ENCODE measurements around the gene GFPT2. TPM values are rescaled to one million over a fixed set of nuclear protein-coding genes. Genes with fewer than 3 reads are reported as not detected.

Gene GFPT2
- total RNA-seq, 2 donors from 2014 or later, result 75.4 to 83.3 TPM

DNA sequence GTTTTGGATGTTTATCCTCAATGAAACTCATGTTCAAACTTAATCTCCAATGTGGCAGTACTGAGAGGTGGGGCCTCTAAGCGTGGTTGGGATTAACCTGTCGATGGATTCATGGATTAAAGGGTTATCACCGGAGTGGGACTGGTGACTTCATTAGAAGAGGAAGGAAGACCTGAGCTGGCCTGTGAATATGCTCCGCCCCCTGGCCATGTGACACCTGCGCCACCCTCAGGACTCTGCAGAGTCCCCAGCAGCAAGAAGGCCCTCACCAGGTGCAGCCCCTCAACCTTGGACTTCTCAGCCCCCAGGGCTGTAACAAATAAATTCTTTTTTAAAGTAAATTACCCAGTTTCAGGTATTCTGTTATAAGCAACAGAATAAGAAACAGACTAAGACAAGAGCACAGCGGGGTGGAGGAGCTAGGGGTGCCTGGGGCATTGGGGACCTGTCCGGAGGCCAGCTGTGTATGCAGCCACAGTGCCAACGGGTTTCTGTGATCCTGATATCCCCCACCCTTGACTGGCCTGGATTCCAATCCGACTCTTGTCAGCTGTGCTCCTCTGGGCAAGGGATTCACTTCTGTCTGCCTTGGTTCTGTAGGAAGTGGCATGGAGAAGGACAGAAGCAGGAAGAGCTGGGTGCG lies 58.1 kb downstream of the GFPT2 start:
- intact Hi-C loops (cut with DNase I), result loop anchor here (2.0 to 10.0 kb wide), 2 partner anchors 176 to 180 kb away; no protein-coding TSS in a partner anchor
- no peak for DNase-seq (ENCODE audit: low spot score)

DNA sequence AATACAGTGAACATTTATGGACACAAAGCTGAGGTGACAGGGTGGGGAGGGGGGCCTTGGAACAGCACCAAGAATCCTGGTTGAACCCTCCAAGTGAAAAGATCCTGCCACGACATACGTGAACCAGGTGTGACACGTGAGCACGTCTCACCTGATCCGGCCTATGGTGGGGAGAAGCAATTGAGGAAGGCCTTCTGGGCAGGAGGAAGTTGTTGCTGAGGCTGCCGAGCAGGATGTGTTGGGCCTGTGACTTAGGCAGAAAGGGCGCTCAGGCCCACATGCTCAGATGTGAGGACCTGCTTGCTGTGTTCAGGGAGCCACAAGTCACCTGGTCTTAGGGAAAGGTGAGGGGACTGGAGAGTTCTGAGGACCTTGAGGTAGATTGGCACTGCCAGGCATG lies 58.7 kb downstream of the GFPT2 start:
- intact Hi-C loops (cut with DNase I), result loop anchor here (2.0 to 10.0 kb wide), 2 partner anchors 176 to 180 kb away; no protein-coding TSS in a partner anchor
- DNase-seq (ENCODE audit: low spot score), result no peak

DNA sequence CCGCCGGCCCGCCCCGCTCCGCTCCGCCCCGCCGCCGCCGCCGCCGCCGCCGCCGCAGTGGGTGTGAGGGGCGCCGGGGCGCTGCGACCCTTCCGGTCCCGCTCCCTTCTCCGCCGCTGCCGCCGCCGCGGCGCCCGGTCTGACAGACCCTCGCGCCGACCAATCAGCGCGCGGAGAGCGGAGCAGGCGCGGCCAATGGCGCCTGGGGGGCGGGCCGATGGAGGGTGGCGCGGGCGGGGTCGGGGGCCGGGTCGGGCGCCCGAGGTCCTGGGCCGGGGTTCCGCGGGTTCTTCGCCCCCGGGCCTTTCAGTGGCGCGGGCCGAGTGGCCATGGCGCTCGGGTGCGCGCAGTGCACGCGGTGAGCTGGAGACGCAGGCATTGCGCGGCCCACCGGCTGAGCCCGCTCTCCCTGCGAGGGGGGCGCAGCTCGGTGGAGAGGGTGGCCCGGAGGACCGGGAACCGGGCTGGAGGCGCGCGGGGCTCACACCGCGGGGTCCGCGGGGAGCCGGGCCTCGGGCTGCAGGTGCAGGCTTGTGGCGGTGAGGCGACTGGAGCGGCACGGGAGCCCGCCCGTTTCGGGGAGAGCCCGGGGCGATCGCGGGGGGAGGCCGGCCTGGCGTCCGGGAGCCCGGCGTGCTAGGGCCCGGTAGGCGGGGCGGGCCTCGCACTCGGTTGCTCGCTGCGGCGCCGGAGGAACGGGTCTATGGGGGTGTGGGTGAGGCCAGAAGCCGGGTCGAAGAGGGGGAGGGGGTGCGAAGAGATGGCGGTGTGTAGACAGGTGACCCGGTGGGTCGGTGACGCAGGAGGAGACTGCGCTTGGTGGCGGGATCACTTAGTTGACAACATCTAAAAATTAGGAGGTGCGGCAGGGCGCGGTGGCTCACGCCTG lies 60.9 kb downstream of the GFPT2 start, which contains the start of gene MAPK9:
MAPK9 (minus strand) TSS at position 141 of the 889 bp plus-strand sequence. CDS start 11,522 bp downstream, outside the sequence.
- peak; percentile 92 for DNase-seq (ENCODE audit: low spot score)
- intact Hi-C loops (cut with DNase I), result loop anchor here in 1 of 2 donors (10.0 kb wide), 1 partner anchor 183 kb away; no protein-coding TSS in a partner anchor

DNA sequence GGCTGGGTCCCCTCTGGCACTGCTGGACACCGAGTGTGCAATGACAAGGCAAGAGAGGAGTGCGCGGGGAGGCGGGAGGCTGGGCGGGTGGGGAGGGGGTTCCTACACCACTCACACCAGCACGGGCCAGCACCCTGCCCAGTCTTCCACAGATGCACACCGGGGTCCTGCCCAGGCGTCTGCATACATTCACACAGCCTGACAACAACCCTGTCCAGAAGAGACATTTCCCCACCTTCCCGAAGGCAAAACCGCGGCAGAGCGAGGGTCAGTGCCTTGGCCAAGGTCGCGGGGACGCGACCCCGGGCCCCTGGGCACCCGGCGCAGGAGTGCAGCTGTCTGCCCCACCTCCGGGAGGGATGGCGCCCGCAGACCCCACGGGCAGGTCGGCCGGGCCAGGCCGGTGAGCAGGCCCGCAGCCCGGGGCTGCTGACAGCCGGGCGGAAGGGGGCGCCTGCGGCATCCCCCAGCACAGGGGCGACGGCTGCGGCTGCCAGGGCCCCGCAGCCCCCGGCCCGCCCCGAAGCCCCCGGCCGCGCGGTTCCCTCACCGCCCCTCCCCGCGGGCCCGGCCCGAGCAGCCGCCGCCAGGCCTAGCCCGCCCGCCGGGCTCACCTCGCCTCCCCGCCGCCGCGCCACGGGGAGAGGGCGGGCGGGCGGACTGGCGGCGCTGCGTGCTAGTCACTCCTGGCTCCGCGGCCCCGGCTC lies 61.7 kb downstream of the GFPT2 start:
- no peak for DNase-seq (ENCODE audit: low spot score)
- intact Hi-C loops (cut with DNase I), result loop anchor here in 1 of 2 donors (10.0 kb wide), 1 partner anchor 183 kb away; no protein-coding TSS in a partner anchor

DNA sequence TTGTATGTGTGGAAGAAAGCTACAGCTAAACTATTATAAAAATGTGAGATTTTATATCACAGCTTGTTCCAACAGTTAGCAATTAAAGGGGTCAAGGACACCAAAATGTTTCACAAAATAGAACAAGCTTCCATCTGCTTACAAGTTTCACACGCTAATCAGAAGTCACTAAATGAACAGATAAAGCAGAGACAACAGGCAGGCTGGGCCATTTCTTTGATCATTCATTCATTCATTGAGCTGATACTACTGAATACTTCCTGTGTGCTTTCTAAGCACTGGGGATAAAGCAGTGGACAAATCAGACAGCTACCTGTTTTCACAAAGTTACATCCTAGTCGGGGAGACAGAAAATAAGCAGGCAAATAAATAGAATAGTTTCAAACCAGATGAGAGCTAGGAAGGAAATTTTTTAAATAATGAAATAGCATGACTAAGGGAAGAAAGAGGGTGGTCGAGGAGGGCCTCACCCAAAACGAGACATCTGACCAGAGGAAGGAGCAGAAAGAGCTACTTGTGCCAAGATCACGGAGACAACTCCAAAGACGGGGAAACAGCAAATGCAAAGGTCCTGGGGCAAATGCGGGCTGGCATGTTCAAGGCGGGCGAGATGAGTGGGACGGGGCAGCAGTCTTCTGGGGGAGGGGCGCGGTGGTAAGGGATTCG lies 62.4 kb downstream of the GFPT2 start:
- intact Hi-C loops (cut with DNase I), result loop anchor here in 1 of 2 donors (10.0 kb wide), 1 partner anchor 184 kb away; no protein-coding TSS in a partner anchor

DNA sequence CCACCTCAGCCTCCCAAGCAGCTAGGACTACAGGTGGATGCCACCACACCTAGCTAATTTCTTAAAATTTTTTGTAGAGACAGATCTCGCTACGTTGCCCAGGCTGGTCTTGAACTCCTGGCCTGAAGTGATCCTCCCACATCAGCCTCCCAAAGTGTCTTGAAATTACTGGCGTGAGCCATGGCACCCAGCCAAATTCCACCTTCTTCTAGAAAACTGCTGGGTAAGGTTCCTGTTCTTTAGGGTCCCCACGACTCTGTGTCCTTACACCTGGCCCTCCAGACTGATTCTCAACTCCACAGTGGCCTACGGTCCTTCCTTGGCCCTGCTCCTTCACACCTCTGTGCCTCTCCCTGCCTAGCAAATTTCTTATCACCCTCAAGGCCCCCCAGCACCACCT lies 63.2 kb downstream of the GFPT2 start:
- intact Hi-C loops (cut with DNase I), result loop anchor here in 1 of 2 donors (10.0 kb wide), 1 partner anchor 185 kb away; no protein-coding TSS in a partner anchor
- DNase-seq (ENCODE audit: low spot score), result no peak

More for the DNA sequence above, 62.4 kb downstream of the GFPT2 start:
- no peak for DNase-seq (ENCODE audit: low spot score)

DNA sequence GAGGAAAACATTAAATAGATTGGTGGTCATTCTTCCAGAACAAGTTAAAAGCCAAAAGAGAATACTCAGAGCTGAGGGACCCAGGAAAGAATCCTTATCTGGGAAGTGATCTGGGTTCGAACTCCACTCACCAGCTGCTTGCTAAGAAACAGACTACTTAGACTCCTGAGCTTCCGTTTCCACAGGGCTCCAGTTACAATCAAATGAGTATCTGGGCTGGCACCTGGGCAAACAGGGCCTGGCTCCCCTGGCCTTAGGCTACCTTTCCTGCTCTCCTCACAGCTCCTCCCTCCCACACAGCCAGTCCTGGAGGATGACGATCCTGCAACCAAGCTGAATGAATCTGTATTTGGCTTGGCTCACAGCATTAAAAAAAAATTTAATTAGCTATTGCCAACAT lies 63.7 kb downstream of the GFPT2 start:
- intact Hi-C loops (cut with DNase I), result no loop called here
- DNase-seq (ENCODE audit: low spot score), result no peak

DNA sequence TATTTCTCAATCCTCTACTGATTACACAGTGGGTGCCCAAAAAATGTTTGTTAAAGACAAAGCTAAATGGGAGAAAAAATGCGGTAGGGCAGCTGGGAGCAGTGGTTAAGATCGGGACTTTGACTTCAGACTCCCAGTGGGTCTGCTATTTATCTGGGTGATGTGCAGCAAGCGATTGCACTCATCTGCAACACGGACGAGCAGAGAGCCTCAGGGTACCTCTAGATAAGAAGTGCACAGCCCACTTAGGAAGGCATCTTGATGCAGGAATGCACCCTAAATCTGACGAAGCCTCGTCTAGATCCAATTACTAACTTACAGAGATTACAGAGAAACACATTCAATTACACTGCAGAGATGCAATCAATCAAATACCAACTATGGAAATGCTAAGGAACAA lies 65.3 kb downstream of the GFPT2 start:
- intact Hi-C loops (cut with DNase I), result no loop called here

DNA sequence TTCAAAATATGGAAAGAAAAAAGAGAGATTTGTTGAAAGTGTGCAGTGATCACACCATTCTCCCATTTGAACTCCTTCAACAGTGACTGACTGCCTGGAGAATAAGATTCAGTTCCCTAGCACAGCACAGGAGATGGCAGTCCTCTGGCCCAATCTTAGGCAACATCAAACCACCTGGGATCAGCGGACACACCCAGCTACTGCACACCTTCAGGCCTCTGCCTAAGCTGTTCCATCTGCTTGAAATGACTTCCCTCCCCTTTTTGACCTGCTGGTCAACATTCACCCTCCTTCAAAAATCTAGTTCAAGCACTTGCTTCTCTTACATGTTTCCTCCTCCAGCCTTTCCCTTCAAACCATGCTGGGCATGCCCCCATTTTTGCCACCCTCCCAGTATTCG lies 65.7 kb downstream of the GFPT2 start:
- intact Hi-C loops (cut with DNase I), result no loop called here
- no peak for DNase-seq (ENCODE audit: low spot score)

More for the DNA sequence above, 65.3 kb downstream of the GFPT2 start:
- DNase-seq (ENCODE audit: low spot score), result no peak

DNA sequence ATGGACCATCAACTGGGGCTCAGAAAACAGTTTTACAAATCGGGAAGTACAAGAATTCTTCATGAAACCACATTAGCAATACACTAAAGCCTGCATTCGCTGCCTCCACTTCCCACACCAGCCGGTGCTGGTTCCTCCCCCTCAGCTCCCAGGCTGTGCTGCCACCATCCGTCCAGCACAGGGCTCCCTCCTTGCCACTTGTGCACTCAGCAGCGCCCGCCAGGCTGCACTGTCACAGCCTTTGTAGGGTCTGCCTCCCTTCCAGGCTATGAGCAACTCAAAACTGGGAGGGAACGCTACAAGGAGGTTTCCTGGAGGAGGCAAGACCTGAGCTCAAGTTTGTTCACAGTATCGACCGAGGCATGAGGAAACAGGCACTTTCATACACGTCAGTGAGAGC lies 69.0 kb downstream of the GFPT2 start:
- intact Hi-C loops (cut with DNase I), result no loop called here
- no peak for DNase-seq (ENCODE audit: low spot score)

DNA sequence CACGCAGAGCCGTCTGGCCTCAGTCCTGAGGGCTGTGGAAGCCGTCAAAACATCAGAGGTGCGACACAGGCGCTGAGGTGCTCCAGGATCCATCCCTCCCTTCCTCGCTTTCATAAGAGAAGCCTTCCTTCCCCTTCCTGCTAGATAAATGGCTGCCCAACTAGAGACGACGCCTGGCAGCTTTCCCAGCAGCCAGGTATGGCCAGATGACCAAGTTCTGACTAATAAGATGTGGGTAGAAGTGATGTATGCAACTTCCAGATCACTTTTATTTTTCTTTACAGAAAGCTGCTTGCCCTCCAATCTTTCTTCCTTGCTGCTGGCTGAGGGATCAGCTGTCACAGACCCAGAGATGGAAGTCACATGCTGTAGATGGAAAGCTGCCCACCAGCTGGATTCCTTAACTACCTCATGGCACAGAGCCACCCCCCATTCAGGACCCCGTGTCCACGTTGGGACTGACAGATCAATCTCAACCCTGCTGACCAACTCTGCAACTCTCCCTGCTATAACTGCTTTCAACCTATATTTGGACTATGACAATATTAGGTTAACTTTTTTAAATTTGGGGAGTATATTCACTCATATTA lies 70.0 kb downstream of the GFPT2 start:
- DNase-seq (ENCODE audit: low spot score), result no peak

DNA sequence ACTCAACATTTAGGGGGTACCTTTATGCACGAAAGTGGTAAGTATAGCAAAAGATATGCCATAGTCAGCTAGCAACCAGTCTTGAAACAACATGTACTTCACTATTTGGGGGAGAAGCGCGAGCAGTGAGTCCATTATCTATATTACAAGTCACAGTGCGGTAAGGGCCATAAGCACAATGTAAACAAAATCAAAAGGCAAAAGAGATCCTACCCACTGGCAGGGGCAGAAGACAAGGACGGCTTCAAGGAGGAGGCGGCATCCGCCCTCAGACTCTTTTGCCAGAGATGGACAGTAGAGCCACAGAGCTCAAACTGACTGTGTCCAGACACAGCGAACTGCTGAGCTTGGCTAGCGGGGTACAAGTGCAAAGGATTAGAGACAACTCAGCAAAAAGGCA lies 70.9 kb downstream of the GFPT2 start:
- intact Hi-C loops (cut with DNase I), result no loop called here
- DNase-seq (ENCODE audit: low spot score), result no peak

More for the DNA sequence above, 70.0 kb downstream of the GFPT2 start:
- intact Hi-C loops (cut with DNase I), result no loop called here

DNA sequence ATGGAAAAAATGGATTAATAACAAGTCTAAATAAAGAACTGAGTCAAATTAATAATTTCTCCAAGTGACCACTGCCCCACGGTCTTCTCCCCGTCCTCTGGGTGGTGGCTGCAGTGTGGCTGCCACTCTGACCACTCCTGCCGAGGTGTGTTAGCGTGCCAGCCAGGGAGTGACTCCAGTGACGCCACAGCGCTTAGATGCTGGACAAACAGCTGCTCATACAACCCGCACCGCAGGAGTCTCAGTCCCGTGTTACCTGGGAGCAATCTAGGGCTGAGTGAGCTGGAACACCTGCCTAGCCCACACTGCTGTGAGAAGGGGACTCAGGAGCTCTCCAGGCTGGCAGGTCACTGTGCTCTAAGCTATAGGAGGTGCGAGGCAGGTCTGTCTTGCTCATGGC lies 71.4 kb downstream of the GFPT2 start:
- intact Hi-C loops (cut with DNase I), result no loop called here
- no peak for DNase-seq (ENCODE audit: low spot score)

DNA sequence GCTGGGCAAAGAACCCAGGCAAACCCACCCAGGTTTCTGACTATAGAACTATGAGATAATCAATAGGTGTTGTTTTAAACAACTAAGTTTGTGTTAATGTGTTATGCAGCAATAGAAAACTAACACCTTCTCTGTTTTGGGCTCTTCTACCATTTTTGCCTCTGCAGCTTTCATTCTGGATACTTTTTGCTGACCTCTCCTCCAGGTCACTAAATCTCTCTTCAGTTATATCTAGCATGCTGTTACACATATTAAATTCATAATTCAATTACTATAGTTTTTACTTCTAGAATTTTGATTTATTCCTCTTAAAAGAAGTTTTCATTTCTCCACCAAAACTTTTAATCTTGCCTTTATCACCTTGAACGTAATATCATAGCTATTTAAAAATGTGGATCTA lies 78.4 kb downstream of the GFPT2 start:
- intact Hi-C loops (cut with DNase I), result no loop called here
- DNase-seq (ENCODE audit: low spot score), result no peak

DNA sequence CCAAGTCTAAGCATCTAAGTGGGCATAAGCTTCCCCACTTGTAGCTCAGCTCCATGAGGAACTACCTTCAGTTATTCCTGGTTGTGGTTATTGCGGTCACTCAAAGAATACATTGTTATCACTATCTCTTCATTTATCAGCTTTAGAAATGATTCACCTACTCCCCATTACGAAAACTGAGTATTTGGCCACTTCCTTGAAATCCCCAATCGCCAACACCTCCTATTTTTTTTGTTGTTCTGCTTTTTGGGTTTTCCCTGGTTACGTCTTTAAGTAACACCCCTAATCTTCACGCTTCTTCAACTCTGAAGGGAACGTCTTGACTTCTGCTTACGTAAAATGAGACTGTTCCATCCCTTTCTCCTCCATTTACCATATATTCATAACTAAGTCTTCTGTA lies 81.9 kb downstream of the GFPT2 start:
- no peak for DNase-seq (ENCODE audit: low spot score)
- intact Hi-C loops (cut with DNase I), result no loop called here

DNA sequence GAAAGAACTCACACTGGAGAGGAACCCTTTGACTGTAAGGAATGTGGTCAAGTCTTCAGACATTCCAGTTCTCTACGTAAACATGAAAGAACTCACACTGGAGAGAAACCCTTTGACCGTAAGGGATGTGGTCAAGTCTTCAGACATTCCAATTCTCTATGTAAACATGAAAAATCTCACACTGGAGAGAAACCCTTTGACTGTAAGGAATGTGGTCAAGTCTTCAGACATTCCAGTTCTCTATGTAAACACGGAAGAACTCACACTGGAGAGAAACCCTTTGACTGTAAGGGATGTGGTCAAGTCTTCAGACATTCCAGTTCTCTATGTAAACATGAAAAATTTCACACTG lies 93.9 kb downstream of the GFPT2 start:
- intact Hi-C loops (cut with DNase I), result no loop called here
- no peak for DNase-seq (ENCODE audit: low spot score)

DNA sequence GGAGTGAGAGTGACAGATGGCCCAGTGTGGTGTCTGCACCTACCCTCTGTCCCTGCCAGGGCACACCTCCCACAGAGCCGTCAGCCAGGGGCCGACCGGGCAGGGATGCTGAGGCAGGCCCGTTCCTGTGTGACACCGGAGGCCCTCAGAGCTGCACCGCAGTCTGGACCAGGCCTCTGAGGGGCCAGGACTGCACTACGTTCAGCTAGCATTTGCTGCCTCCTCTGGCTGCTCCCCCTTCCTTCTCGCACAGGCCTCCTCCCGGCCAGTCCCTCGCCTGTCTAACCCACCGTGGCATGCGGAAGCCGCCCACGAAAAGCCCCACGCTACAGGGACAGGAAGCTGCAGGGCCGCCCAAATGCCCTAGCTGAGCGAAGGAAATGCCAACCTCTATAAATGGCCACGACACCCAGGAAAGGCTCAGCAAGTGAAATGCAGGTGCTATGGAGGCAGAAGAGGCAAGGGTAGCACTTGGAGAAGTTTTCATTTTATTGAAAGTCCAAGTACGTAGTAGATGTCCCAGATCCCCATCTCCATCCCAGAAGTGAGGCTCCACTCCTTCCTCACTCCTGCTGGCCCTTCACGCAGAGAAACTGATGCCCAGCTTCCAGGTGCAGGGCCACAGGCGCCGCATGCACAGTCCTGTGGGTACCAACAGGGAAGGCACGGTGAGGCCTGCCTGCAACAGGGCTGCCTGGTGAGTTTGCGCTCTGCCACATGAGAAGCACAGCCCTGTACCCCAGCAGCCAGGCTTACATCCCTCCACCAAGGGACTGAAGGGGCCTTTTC lies 99.9 kb downstream of the GFPT2 start:
- intact Hi-C loops (cut with DNase I), result no loop called here
- no peak for DNase-seq (ENCODE audit: low spot score)

DNA sequence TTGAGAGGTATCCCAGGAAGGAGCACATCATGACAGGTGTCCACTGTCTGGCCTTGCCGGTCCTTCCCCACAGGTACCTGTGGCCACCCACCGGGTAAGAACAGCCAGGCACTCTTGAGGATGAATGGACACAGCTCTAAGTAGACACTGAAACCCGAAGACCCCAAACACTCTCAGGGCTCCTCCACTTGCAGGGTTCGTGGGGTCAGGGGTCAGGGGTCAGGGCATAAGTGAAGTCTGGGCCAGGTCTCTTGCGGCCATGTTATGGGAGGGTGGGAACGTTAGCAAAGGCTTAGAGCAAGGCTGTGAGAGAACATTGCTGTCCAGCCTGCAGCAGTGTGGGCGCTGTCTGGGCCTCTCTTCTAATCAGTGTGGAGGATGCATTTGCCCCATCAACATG lies 101.2 kb downstream of the GFPT2 start:
- intact Hi-C loops (cut with DNase I), result no loop called here
- DNase-seq (ENCODE audit: low spot score), result no peak
